Stimulated activated CD4-positive, alpha-beta T cell treated with anti-CD3 and anti-CD28 coated beads, Interleukin-12 subunit alpha, Interleukin-12 subunit beta, amount 100 ng/mL, for 24 hours (primary cell): ENCODE measurements around the gene SH3TC1.

Experiments used
- DNase-seq, 2 experiments: peaks; one replicate each; pipeline ENCODE4 v3.0.0-alpha.2; 2020; ENCODE audit warnings: low read depth in 2 of 2

SH3TC1 gene

DNA sequence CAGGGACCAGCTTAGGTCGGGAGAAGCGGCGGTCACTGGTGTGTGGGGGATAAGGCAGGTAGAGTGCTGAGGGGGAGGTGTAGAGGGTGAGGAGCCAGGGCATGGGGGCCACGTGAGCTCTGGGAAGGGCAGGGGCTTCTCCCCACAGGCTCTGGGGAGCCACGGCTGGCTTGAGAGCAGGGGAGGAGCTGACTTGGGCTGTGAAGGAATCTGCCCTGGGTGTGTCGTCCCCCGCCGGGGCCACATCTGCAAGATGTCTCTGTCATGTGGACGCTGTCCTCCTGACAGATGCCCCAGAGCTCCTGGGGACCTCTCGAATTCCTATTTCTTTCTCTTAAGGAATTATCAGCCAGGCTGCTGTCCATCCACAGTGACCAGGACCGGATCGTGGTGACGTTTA, 15.0 kb downstream of the SH3TC1 start:
- no peak for DNase-seq

- DNase-seq, result no peak
These were observed 15.9 kb downstream of the SH3TC1 start for GRCh38 chr4:8215001-8215427.

GRCh38 chr4:8215641-8216442, 16.8 kb downstream of the SH3TC1 start:
- DNase-seq, result no peak

DNA sequence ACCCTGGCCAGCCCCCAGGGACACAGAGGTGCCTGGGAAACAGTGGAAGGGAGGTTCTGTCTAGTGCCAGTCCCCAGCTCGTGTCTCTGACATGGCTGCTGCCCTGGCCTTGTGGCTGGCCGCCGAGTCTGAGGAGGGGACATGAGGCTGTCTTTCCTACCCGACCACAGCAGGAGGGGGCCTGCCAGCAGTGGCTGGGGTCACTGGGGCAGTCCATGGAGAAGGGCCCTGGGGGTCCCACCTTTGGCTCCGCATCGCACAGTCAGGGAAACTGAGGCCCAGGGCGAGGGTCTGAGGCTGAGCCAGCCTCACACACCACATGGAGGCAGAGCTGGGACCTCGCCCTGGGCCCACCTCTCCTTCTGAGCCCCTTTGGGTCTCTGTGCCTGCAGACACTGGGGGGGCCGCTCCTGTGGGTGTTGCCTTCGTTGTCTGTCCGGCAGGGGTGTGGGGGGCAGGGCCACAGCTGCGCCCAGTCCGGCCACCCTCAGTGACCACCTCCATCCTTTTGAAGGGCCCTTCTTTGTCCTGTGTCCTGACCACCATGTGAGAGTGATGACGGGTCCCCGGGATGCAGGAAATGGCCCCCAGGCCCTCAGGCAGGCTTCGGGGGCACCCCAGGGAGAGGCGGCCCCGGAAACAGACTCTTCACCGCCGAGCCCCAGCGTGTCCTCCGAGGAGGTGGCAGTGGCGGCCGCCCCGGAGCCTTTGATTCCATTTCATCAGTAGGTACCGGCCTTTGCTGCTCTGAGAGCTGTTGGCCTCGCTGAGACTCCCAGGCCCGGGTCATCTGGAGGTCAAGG, 17.6 kb downstream of the SH3TC1 start:
- DNase-seq, result no peak

DNA sequence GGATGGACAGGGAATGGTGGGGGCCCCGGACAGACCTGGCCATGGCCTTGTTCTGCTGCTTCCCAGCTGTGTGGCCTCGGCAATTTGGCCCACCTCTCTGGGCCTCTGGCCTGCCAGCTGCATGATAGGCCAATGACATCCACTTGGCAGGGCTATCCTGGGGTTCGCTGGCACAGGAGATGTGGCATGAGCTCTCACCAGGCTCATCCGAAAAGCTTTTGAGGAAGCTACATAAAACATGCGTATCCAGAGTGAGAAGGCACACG, 18.1 kb downstream of the SH3TC1 start:
- no peak for DNase-seq

DNA sequence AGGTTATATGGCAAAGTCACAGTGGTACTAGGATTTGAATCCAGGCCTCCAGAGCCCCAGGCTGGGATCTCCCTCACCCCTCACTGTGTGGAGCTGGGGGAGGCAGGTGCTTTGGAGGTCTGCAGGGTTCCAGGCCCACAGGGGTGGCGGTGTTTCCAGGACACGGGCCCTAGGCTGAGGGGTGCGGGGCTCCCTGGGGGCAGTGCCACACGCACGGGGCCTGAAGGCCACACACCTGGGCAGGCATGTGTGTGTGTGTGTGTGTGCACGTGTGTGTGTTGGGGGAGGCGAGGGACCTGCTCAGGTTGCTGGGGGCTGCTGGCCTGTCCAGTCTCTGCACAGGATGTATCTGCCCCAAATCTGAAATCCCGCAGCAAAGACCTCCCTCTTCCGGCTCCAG, 18.8 kb downstream of the SH3TC1 start:
- DNase-seq, result no peak

DNA sequence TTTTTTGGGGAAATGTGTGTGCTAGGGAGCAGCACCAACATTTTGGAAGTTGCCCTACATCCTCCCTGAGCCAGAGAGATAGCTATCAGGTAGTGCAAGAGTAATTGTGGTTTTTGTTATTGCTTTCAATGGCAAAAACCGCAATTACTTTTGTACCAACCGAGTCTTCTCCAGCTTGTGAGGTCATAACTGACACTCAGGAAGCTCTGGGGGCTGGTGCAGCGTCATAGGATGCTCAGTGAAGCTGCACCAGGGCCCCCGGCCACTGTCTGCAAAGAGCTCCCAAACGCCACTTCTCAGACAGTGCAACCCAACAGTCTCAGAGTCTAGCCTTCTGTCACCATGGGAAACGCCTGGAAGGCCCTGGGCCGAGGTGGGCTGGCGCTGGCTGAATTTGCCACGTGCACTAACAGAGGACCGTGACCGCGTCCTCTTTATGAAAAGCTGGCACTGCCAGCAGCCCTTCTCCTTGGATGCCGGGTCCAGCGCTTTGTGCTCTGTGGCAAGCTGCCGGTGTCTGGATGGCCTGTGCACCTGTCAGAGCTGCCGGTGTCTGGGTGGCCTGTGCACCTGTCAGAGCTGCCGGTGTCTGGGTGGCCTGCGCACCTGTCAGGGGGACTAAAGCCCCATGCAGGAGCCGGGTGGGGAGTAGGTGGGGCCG, 19.4 kb downstream of the SH3TC1 start:
- DNase-seq, result no peak

DNA sequence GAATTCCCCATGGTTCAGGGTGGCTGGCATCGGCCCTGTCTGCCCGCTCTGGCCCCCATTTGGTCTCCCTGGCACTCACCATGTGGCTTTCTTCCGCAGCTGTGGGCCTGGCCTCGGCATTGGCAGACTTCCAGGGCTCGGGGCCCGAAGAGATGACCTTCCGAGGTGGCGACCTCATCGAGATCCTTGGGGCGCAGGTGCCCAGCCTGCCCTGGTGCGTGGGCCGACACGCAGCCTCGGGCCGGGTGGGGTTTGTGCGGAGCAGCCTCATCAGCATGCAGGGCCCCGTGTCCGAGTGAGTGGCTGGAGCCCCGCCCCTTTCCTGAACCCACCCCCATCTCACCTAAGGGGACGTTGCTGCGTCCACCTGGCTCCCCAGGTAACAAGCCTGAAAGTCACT, 20.1 kb downstream of the SH3TC1 start:
- DNase-seq, result no peak

- DNase-seq, result no peak
These were observed 21.8 kb downstream of the SH3TC1 start for GRCh38 chr4:8220661-8221450.

DNA sequence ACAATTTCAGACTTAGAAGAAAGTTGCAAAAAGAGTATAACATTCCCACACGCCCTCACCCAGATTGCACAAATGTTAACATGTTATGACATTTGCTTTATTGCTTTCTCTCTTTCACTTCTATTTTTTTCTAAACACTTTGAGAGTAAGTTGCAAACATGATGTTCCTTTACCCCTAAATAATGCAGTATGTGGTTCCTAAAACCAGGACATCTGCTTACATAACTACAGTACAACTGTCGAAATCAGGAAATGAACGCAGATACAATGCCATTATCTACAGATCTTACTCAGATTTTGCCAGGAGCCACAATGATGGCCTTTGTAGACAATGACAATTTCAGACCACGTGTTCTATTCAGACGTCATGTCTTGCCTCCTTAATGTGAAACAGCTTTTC, 22.4 kb downstream of the SH3TC1 start:
- no peak for DNase-seq

DNA sequence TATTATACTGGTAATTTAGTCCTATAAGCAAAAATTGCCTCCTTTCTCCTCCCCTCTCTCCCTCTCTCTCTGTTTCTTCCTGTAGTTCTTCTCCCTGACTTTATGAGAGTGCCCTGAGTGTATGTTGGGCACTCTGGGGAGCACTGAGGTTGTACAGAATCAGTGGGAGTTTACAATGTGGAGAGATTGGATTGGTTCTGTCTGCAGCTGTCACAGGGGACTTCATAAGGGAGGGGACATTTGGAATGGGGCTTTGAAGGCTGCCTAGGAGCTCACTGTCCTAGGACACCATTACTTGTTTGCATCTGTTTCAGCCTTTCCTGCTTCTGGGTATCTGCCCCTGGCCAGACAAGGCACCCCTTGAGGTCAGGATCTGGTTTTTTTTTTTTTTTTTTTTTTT, 22.9 kb downstream of the SH3TC1 start:
- no peak for DNase-seq

- no peak for DNase-seq
These were observed 23.7 kb downstream of the SH3TC1 start for GRCh38 chr4:8222609-8223388.

DNA sequence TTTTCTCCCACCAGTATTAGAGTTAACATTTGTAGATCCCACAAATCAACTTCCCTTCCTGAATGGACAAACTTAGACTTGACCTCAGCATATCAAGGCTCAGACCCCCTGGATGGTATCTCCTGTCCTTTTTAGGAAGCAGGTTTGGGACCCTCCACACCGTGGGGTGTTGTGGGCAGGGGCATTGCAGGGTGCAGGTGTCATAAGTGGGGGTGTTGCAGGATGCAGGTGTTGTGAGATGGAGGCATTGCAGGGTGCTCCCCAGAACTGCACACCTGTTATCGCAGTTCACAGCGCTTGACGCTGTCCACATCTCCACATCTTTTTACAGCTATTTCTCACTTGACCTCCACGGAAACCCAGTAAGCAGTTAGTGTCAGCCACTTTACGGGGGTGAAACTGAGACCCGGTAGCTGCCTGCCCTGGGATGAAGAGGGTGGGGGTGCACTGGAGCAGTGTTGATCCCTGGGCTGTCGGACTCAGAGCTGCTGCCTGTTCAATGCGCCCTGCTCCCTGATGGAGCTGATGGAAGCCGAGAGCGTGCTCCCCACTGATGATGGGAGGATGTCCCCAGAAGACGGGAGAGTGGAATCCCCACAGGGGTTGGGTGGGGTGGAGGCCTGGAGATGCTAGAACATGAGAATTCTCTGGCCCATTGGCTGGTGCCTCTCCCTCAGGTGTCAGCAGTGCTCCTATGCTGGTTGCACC, 25.3 kb downstream of the SH3TC1 start:
- DNase-seq, result no peak

GRCh38 chr4:8224975-8225625, 26.0 kb downstream of the SH3TC1 start:
- DNase-seq, result no peak

DNA sequence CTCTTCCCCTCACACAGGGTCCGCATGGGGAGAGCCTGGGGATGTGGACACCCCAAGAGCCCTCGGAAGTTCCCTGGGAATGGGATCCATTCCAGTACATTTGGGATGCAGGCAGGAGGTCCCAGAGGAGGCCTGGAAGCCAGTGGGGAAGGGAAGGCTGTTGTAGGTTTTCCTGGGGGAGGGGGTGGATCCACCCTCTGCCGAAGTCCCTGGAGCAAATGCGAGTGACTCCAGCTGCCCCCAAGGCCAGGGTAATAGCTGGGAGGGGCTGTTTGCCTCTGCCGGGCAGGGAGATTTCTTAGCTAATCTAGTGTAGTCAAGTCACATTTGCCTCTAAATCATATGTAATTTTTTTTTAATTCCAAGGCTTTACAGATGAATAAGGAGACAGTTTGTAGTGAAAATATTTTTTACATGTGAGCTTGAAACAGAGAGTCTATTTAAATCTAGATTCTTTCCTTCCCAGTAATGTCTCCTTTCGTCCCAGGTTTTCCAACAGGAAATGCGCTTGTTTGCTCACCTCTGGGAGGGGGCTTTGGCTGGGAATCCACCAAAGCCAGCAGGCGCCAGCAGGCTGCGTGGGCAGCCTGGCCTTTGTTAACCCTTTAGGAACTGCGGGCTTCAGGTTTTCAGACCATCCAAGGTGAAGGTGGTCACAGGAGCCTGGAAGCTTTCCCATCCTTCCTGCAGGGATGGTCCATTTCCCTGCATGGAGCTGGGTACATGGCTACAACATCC, 26.8 kb downstream of the SH3TC1 start:
- DNase-seq, result no peak

DNA sequence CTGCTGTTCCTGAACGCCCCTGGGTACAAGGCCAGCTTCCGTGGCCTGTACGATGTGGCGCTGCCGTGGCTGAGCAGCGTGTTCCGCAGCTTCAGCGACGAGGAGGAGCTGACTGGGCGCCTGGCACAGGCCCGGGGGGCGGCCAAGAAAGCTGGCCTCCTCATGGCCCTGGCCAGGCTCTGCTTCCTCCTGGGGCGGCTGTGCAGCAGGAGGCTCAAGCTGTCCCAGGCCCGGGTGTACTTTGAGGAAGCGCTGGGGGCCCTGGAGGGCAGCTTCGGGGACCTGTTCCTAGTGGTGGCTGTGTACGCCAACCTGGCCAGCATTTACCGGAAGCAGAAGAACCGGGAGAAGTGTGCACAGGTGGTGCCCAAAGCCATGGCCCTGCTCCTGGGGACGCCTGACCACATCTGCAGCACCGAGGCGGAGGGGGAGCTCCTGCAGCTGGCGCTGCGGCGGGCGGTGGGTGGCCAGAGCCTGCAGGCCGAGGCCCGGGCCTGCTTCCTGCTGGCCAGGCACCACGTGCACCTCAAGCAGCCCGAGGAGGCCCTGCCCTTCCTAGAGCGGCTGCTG, 28.2 kb downstream of the SH3TC1 start:
- DNase-seq, result no peak

DNA sequence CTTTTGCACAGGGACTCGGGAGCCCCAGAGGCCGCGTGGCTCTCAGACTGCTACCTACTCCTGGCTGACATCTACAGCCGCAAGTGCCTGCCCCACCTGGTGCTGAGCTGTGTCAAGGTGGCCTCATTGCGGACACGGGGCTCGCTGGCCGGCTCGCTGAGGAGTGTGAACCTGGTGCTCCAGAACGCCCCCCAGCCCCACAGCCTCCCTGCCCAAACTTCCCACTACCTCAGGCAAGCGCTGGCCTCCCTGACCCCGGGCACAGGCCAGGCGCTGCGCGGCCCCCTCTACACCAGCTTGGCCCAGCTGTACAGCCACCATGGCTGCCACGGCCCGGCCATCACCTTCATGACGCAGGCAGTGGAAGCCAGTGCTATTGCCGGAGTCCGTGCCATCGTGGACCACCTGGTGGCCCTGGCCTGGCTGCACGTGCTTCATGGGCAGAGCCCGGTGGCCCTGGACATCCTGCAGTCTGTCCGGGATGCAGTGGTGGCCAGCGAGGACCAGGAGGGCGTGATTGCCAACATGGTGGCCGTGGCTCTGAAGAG, 28.8 kb downstream of the SH3TC1 start:
- DNase-seq, result no peak

DNA sequence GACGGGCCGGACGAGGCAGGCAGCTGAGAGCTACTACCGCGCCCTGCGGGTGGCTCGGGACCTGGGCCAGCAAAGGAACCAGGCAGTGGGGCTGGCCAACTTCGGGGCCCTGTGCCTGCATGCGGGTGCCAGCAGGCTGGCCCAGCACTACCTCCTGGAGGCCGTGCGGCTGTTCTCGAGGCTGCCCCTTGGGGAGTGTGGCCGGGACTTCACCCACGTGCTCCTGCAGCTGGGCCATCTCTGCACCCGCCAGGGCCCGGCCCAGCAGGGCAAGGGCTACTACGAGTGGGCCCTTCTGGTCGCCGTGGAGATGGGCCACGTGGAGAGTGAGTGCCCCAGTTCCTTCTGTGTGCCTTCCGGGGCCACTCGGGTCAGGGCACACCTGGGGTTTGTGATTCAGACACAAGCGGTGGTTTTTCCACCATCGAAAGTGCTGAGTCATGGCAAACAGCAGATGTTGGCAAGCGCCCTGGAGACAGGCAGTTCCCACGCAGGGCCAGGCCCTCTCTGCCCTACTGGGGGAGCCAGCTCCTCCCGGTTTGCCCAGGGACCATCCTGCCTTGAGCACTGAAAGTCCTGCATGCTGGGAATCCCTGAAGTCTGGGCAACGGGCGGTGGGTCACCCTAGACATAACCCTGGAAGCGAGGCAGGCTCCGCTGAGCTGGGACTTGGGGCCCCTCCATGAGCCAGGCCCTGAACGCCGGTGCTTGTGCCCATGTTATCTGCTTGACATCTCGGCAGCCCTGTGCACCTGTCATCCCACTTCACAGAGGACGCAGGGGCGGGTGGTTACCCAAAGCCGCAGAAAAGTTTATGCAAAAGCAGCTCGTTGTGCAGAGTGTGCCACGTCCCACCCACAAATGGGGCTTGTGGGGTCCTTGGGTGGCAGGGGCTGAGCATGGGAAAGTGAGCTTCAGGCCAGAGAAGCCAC, 29.5 kb downstream of the SH3TC1 start:
- peak; percentile 65 to 70 for DNase-seq
